Eye (tissue), 1 donor: ENCODE results near the gene SLC7A14.

Experiments used
- DNase-seq: peaks from one replicate; pipeline ENCODE4 v3.0.0-alpha.2; 2015

The SLC7A14 gene

DNA sequence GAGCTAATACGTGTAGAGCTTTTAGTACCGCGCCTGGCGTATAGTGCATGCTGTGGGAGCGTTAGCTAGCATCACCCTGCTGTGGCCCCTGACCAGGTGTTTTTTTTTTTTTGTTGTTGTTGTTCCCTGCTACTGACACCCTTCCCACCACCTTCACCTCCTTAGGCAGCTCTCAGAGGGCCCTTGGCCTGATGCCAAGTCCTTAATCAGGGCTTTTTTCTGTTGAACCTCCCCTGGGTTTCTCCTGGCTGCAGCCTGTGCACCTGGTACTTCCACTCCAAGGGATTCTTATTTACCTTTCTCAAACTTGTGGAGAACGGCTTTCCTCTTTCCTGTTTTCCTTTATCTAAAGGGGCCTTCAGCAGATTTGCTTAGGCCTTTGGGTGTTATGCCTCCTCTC, 53.3 kb downstream of the SLC7A14 start:
- no peak for DNase-seq

DNA sequence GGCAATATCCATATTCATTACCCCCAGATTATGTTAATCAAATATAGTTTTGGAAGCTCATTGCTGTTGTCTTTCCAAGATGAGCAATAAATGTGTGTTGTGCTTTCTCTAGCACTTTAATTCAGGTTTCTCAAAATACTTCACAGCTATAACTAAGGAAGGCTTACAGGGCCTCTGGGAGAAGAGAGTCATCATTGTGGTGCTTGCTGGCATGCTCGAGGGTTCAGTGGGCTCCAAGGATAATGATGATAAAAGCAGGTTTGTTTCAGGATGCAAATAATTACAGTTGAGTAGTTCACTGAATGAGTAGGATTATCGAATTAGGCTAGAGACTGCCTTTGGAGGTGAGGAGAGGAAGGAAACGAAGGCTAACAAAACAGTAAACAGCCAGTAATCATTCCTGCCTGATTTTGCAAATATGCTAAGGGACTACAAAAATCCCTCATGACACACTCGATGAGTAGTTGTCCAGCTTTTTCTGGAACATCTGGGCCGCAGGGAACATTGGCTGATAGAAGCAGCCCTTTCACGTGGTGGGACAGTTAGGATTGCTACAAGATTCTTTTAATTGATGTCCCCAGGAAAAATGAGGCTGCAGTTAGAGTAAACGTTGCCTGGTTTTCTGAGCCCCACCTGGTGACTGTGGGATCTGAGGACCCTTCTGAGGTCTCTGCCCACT, 54.1 kb downstream of the SLC7A14 start:
- no peak for DNase-seq

DNA sequence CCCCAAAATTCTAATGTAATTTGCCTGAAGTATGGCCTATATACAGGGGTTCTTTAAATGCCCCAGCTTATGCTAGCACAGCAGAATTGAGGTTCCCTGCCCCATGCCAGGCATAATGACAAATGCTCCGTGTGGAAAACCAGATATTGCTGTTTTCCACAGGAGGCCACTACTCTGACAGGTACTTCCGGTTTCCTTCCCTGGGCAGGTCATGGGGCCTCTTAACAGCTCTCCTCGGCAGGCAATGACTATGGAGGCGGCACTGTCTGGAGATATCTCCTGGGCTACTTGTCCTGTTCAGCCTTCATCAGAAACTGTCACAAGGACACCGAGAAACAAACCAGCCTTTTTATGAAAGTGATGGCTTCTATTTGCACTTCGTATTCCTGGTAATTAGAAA, 54.8 kb downstream of the SLC7A14 start:
- no peak for DNase-seq

DNA sequence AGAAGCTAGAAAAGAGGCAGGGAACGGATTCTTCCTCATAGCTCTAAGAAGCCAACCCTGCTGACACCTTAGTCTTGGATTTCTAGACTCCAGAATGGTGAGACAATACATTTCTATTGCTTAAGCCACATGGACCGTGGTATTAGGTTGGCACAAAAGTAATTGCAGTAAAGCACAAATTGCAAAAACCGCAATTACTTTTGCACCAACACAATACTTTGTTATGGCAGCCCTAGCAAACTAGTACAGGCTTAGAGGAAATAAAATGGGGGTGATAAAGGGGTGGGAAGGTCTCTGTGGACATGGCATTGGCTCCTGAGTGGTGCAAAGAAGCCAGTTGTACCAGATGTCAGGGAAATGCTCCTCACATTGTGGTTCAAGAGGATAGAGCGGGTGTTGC, 56.0 kb downstream of the SLC7A14 start:
- DNase-seq: no peak

DNA sequence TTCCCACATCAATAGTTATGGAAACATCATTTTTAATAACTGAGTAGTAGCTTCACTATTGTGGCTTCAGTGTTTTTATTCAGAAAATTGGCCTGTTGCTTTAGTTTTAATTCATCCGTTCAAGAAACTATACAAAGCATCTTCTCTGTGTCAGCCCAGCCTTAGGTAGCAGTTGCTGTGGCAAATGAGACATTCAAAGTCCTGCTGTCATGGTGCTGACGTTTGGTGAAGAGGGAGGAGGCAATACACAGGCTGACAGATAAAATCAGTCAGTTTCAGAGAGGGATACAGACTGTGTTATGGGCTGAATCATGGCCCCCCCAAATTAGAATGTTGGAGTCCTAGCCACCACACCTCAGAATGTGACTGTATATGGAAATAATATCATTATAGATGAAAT, 56.5 kb downstream of the SLC7A14 start:
- no peak for DNase-seq

DNA sequence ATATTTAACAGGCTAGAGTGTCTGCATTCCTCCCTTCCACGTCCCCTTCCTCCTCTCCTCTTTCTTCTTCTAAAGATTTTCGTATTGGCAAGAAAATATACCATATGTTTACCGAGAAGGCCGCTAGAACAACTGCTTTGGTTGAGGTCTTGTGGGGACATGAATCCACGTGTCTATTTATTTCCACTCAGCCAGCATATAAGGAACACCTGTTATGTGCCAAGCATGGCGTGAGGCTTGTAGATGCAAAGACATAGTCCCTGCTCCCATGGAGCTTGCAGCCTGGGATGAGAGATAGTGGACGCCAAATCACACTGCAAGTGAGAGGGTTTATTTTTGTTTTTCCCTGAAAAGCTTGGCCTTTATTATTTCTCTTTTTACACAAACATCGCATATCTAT, 57.1 kb downstream of the SLC7A14 start:
- no peak for DNase-seq

DNA sequence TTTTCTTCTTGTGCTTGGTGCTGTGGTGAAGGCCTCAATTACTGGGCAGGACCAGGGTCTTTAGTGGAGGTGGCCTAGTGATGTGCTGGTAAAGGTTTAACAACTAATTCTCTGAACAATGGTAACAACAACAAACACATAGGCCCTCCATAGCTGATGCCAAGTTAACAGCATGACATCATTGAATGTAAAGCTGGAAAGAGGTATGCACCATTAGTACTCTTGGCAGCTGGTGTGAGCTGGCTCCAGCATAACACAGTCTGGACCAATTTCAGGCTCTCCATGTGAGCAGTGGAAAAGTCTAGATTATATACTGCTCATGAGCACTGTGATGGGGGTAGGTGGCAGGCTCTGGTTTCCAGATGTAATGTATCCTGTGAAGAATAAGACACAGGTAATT, 61.8 kb downstream of the SLC7A14 start:
- DNase-seq: no peak

DNA sequence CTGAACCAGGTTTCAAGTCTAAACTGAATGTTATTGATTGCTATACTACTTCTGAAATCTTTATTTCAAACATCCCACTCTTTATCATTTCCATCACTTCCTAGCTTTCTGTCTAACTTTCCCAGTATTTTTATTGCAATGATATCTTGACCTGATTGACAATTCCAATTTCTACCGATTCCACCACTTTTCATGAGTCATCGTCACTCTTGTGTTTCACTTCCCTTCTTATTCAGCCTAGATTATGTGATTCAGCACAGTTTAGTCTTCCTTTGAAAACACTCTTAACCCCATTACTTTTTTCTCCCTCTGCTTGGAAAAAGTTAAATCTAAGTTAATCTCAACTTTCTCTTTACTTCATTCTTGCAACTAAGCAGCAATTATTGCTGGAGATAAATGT, 62.6 kb downstream of the SLC7A14 start:
- DNase-seq: no peak

DNA sequence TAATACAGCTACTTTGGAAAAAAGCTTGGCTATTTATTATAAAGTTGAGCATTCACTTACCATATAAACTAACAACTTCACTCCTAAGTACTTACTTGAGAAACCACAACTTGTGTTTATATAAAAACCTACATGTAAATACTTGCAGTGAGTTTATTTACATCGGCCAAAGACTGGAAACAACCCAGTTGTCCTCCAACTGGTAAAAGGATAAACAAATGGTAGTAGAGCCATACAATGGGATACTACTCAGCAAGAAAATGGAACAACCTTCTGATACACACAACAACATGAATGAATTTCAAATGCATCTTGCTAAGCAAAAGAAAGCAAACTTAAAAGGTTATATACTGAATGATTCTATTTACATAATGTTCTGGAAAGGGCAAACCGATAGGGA, 63.7 kb downstream of the SLC7A14 start:
- DNase-seq: no peak

DNA sequence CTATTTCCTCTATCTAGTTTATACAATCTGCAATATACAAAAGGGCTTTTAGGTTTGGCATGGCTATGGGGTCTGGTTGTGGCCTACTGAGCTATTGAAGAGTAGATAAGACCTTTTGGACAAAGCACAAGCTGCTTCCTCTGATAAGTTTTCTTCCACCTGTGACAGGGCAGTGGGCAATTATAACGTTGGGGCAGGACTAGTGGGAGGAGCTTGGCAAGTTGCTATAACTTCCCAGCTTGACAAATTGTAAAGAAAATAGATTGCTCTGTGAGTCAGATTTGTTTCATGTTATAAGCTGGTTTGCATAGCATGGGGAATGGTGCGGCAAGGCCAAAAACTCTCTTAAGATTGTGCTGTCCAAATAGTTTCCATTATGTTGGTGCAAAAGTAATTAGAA, 64.9 kb downstream of the SLC7A14 start:
- no peak for DNase-seq

DNA sequence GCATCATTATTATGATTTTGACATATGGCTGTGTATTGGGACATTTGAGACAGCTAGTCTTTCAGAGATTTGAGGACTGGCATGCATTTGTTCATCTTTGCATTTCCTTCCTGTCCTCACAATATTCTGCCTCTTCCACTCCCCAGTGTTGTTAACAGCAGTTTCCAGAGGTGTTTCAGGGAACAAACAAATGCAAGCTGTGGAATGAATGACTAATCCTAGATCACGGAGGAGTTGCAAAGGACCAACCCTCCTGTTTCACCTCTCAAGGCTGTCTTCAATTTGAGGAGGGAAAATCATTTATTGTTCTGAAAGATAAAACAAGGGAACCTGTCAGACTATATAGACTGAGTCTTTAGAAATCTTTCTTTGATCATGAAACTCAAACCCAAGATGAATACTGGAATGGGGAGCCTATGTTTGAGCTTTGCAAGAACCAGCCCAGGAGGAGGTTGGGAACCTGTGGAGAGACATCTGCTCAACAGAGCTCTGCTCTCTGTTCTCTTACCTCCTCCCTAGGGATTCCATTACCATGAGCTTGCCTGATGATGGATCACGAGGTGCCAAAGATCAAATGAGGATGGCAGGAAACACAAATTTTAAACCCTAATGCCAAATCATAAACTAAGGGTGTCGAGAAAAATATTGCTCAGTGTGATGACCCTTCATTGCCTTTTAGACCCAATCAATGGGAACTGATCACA, 68.5 kb downstream of the SLC7A14 start:
- no peak for DNase-seq

DNA sequence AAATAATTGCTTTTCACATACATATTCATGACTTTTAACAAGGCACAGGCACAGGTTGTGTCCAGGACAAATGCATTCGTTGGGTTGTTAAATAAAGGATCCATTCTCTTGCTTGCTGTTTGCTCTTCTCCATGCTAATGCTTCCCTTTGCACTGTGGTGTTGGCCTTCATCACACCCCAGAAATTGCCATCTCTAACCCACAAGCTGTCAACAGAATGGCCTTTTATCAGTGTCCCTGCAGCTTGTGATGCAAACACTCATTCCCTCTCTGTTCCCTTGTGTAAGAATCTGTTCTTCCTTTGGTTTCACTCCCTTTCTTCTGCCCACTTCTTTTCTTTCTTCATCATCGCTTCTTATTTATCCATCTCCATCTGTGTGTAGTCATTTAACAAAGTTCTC, 72.2 kb downstream of the SLC7A14 start:
- DNase-seq: no peak

DNA sequence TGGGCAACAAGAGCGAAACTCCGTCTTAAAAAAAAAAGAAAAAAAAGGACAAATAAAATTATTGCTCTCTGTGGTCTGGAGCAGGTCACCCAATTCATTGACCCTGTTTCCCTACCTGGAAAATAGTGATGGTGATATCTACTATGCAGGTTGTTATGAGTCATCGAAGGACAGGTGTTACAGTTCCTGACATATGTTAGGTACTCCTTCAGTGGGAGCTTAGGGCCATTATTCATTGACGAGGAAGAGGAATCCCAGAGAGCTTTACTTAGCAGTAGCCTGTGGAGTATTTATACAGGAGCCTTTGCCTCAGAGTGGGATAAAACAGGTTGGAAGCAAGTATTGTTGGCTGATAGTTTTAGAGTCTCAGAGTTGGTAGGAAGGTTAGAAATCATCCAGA, 74.5 kb downstream of the SLC7A14 start:
- no peak for DNase-seq

DNA sequence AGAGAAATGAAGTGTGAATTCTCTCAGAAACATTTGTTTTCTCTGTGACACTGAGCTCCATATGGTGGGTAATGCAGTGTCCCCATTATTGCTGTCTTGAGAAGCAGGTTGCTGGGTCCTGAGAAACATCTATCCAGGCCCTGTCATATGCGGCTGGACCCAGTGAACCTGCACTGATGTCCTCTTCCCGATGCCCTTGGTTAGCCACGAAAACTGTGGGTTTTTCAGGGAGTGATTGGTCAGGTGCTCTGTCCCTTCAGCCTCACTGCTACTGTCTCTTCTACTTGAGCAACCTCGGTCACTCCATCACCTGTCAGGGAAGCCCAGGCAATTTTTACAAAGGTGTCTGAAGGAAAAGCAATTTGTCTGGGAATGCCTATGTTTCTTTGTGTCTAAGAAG, 77.0 kb downstream of the SLC7A14 start:
- DNase-seq: no peak

DNA sequence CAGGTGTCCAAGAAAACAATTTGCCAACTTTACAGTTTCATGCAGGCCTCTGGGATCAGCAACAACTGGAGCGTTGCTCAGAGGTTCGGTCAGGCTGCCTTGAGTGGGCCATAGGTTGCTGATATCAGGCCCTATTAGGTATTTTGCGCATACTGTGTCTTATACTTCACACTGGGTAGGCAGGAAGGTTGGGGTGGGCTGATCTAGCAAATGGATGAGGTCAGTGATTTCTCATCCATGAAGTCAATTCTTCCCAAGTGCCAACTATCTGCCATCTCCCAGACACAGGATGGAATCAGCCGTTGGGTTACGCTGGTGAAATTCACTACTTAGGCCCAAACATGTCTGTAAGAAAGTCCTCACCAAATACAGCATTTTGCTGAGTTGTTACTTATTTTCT, 77.6 kb downstream of the SLC7A14 start:
- DNase-seq: no peak

DNA sequence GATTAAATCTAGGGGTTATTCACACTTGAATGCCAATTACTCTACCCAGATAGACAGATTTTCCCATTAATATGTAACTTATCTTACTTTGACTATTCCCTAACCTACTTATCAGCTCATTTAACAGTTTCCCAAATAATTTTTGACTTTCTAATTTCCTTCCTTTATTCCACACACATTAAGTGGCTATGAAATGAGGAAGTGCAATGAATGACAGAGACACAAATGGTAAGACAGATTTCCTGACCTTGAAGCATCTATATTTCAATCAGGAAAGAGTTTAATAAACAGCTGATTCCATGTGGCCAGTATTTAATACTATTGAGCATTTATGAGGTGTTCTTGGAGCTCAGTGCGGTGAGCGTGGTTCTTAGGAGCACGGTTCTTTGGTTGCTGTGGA, 78.8 kb downstream of the SLC7A14 start:
- DNase-seq: no peak

DNA sequence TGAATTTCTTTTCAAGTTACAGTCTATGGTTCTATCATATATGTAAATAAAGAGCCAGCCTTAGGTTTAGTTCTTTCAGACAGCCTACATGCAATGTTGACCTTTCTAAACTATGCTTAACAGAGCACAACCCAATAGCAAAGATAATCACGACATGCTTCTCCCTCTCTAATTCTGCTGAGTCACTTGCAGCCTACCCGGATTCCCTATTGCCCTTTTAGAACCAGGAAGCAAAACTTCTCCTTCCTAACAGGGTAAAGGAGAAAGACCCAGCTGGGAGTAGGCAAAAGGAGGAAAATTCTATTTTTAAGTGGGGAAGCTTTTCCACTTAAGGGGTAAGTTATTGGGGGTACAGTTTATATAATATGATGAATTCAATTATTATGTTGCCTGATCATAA, 79.3 kb downstream of the SLC7A14 start:
- no peak for DNase-seq

DNA sequence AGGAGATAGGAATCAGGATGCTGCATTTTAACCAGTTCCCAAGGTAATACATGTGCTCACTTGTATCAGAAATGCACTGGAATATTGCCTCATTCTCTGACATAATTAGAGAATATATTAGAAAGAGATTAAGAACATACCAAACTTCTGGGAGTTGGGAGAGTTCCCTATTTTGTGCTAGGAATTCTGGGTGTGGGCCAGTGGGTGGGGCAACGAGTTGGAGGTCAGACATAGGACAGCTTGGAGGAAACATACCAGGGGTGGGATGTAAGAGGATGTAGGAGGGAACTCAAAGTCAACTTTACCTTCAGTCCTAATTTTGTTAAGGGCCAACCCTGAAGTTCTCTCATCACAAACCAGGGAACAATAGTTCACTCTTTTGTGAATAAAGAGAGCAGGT, 83.6 kb downstream of the SLC7A14 start:
- peak; percentile 12 for DNase-seq

DNA sequence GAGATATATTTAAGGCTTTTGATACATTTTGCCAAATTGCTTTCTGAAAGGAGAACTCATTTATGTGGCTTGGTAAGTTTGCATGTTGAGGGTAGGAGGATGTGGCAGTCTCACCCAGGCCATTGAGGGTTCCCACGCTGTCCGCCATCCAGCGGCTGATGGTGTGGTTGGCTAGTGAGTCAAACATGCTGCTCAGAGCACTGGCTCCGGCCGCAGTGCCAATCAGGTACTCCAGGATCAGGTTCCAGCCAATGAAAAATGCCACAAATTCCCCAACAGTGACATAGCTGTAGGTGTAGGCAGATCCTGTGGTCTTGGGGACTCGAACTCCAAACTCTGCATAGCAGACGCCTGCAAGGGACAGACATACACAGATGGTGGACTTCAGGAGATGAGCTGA, 84.9 kb downstream of the SLC7A14 start:
- no peak for DNase-seq

DNA sequence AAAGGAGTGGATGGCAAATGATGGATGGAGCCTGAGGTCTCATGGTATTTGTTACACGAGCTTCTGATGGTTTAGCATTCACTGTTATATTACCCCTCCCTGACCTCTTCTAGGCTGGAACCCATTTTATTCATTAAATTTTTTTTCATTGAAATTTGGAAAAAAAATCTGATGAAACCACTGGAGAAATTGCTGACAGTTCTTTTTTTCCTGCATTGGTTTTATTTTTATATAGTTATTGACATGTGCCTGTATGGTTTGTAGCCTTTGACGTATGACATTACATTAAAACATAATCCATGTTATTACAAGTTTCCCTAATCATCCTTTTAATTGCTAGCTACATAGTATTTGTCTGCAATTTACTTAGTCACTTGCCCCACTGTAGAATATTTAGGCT, 85.4 kb downstream of the SLC7A14 start:
- DNase-seq: no peak

DNA sequence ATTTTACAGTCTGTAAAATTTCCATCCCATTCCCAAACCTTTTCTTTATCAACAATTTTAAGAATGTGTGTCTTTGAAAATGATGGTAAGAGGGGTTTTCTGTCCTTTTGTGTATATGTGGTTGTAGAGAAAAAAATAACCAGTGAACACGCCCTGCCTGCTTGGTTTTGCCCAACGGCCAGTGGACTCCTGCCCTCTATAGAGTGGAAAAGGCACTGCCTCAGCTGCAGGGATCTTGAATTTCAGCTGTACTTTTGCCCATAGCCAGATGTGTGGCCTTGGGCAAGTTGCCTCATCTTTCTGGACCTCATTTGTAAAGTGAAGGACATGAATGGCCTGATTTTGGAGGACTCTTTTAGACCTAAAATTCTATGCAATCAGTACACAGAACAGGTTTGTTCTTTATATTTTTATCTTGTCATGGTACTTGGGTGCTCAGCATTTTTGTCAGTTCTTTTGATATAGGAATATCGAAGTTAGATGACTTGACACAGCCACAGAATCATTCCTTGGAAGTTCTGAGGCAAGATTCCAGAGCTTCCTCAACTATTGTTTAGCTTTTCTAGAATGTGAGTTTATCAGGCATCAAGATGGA, 86.2 kb downstream of the SLC7A14 start:
- no peak for DNase-seq

DNA sequence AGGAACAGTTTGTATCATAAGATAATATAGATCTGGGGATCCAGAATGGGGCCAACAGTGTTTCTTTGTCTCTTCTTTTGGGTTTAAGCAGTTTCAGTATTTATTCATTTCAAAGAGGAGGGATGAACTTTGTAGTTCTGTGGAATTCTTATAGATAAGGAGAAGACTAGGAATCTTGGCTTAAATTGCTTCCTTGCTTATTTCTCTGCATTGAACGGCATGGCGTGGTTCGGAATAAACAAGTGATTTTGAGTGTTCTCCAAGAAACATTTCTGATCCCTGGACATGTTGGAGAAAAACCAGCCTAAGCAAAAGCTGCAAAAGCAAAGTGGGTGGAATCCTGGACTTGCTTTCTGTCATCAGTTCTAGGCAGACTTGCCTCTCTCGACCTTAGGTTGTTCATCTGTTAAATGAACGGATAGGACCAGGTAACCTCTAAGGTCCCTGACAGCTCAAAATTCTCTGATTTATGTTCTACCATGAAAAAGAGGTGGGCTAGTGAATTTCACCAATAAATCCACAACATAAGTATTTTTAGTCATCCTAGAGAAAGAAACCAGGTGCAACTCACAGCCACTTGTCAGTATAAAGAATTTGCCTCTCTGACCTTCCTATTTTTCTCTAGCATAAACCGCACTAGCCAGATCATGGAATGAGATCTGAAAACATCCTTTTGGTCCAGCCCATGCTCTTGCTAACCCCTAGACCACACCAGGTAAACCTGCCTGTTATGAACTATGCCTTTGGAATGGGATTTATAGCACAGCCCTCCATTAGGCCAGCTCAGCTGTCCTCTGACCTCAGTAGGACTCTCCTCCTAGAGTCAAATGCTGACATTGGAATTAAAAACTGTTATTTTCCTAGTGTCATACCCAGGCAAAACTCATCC, 88.4 kb downstream of the SLC7A14 start:
- DNase-seq: no peak

DNA sequence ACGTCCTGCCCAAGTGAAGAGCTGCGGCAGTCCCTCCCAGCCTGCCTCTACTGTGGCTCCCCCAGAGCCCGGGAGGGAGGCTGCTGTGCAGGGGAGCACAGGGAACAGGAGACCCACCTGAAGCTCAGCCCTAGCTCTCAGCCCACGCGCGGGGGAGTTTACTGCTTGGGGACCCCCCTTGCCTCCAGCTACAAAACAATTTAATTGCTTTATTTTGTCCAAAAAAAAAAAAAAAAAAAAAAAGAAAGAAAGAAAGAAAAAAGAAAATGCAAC, 89.1 kb downstream of the SLC7A14 start:
- DNase-seq: no peak
